HEK293 (cell line): ENCODE data around the gene GRID2.

Source experiments
- CTCF ChIA-PET: fragments of 350-600 bp; formaldehyde crosslinking; extraction: SDS; loops from one replicate; lab custom pipeline; 2021; ENCODE audit warnings: antibody characterized with exemption; lab: Yijun Ruan, JAX
- POLR2A ChIA-PET: fragments of 300-600 bp; formaldehyde crosslinking; extraction: SDS; loops from one replicate; lab custom pipeline; 2020; ENCODE audit warnings: antibody characterized with exemption, inconsistent platforms; lab: Yijun Ruan, JAX
- H3K27ac ChIP-seq: fragments of 200-500 bp; sonication (Bioruptor generic); 2 replicates; pipeline ENCODE4 v1.5.1; 2014; ENCODE audit warnings: low read depth, low read length, control low read depth, inconsistent platforms; ENCODE audit errors: extremely low read depth
- H3K36me3 ChIP-seq, 2 experiments: fragments of 200-500 bp in 1 of 2; sonication (Bioruptor generic) in 1 of 2; 1 replicate in 1 of 2; 2 replicates in 1 of 2; pipeline ENCODE4 v1.5.1; 2014 to 2017; ENCODE audit warnings: inconsistent platforms in 2 of 2, low read length in 2 of 2; ENCODE audit not compliant: control insufficient read depth in 2 of 2, insufficient read depth in 1 of 2
- H3K4me1 ChIP-seq: fragments of 200-500 bp; sonication (Bioruptor generic); 2 replicates; pipeline ENCODE4 v1.5.1; 2014; ENCODE audit warnings: mild to moderate bottlenecking, low read length, inconsistent platforms; ENCODE audit not compliant: control insufficient read depth, insufficient read depth
- H3K4me3 ChIP-seq: 2 replicates; pipeline ENCODE4 v1.5.1; 2011; ENCODE audit warnings: low read depth, mild to moderate bottlenecking, control low read depth, low read length, moderate library complexity
- H3K9me3 ChIP-seq: fragments of 200-500 bp; sonication (Bioruptor generic); 2 replicates; pipeline ENCODE4 v1.5.1; 2014; ENCODE audit warnings: low read depth, low read length, inconsistent platforms; ENCODE audit not compliant: control insufficient read depth, insufficient read depth
- EGR2 ChIP-seq: fragments of 450-650 bp; formaldehyde crosslinking; IDR thresholded peaks from 2 replicates; pipeline ENCODE4 v1.5.1; 2016; ENCODE audit warnings: low read depth, missing biosample characterization, missing genetic modification characterization
- HOXC10 ChIP-seq: sonication (generic); formaldehyde crosslinking; IDR thresholded peaks from 2 replicates; pipeline ENCODE4 v1.8.1; 2023; ENCODE audit warnings: mild to moderate bottlenecking, missing genetic modification reagents
- KLF8 ChIP-seq: fragments of 450-650 bp; formaldehyde crosslinking; IDR thresholded peaks from 2 replicates; pipeline ENCODE4 v1.5.1; 2016; ENCODE audit warnings: missing biosample characterization, missing genetic modification characterization
- RBAK ChIP-seq: fragments of 450-650 bp; formaldehyde crosslinking; IDR thresholded peaks from 2 replicates; pipeline ENCODE4 v1.5.1; 2016; ENCODE audit warnings: missing biosample characterization, missing genetic modification characterization
- YY2 ChIP-seq: fragments of 450-650 bp; formaldehyde crosslinking; IDR thresholded peaks from 2 replicates; pipeline ENCODE4 v1.5.1; 2016; ENCODE audit warnings: missing biosample characterization, missing genetic modification characterization
- ZBTB7A ChIP-seq: fragments of 450-650 bp; formaldehyde crosslinking; IDR thresholded peaks from 2 replicates; pipeline ENCODE4 v1.5.1; 2016; ENCODE audit warnings: low read depth, missing biosample characterization, missing genetic modification characterization
- ZFP3 ChIP-seq: fragments of 450-650 bp; formaldehyde crosslinking; IDR thresholded peaks from 2 replicates; pipeline ENCODE4 v1.5.1; 2016; ENCODE audit warnings: low read depth, missing biosample characterization, missing genetic modification characterization
- ZNF155 ChIP-seq: fragments of 450-650 bp; formaldehyde crosslinking; IDR thresholded peaks from 2 replicates; pipeline ENCODE4 v1.5.1; 2016; ENCODE audit warnings: missing biosample characterization, missing genetic modification characterization
- ZNF16 ChIP-seq: fragments of 450-650 bp; formaldehyde crosslinking; IDR thresholded peaks from 2 replicates; pipeline ENCODE4 v1.5.1; 2016; ENCODE audit warnings: low read depth, missing biosample characterization, missing genetic modification characterization
- ZNF211 ChIP-seq: fragments of 450-650 bp; formaldehyde crosslinking; IDR thresholded peaks from 2 replicates; pipeline ENCODE4 v1.5.1; 2016; ENCODE audit warnings: low read depth, missing biosample characterization, missing genetic modification characterization
- ZNF221 ChIP-seq: fragments of 450-650 bp; formaldehyde crosslinking; IDR thresholded peaks from 2 replicates; pipeline ENCODE4 v1.5.1; 2017; ENCODE audit warnings: missing biosample characterization, missing genetic modification characterization, borderline replicate concordance
- ZNF311 ChIP-seq: fragments of 450-650 bp; formaldehyde crosslinking; IDR thresholded peaks from 2 replicates; pipeline ENCODE4 v1.5.1; 2017; ENCODE audit warnings: missing biosample characterization, missing genetic modification characterization, borderline replicate concordance
- ZNF335 ChIP-seq: fragments of 450-650 bp; formaldehyde crosslinking; conservative IDR thresholded peaks from 2 replicates; pipeline ENCODE4 v1.5.1; 2016; ENCODE audit warnings: missing biosample characterization, missing genetic modification characterization
- ZNF391 ChIP-seq: fragments of 450-650 bp; formaldehyde crosslinking; IDR thresholded peaks from 2 replicates; pipeline ENCODE4 v1.5.1; 2016; ENCODE audit warnings: low read depth, missing biosample characterization, missing genetic modification characterization, borderline replicate concordance
- ZNF514 ChIP-seq: fragments of 450-650 bp; formaldehyde crosslinking; IDR thresholded peaks from 2 replicates; pipeline ENCODE4 v1.5.1; 2016; ENCODE audit warnings: missing biosample characterization, missing genetic modification characterization
- ZNF560 ChIP-seq: fragments of 450-650 bp; formaldehyde crosslinking; IDR thresholded peaks from 2 replicates; pipeline ENCODE4 v1.5.1; 2017; ENCODE audit warnings: missing biosample characterization, missing genetic modification characterization, borderline replicate concordance
- ZNF610 ChIP-seq: fragments of 450-650 bp; formaldehyde crosslinking; IDR thresholded peaks from 2 replicates; pipeline ENCODE4 v1.5.1; 2016; ENCODE audit warnings: missing biosample characterization, missing genetic modification characterization, borderline replicate concordance
- ZNF654 ChIP-seq: fragments of 450-650 bp; formaldehyde crosslinking; IDR thresholded peaks from 2 replicates; pipeline ENCODE4 v1.5.1; 2016; ENCODE audit warnings: low read depth, missing biosample characterization, missing genetic modification characterization
- ZNF658 ChIP-seq: fragments of 450-650 bp; formaldehyde crosslinking; IDR thresholded peaks from 2 replicates; pipeline ENCODE4; 2016; ENCODE audit warnings: missing biosample characterization, missing genetic modification characterization
- ZNF670 ChIP-seq: fragments of 450-650 bp; formaldehyde crosslinking; IDR thresholded peaks from 2 replicates; pipeline ENCODE4 v1.5.1; 2016; ENCODE audit warnings: missing biosample characterization, missing genetic modification characterization, low read depth
- ZNF707 ChIP-seq: fragments of 450-650 bp; formaldehyde crosslinking; IDR thresholded peaks from 2 replicates; pipeline ENCODE4 v1.5.1; 2016; ENCODE audit warnings: missing biosample characterization, missing genetic modification characterization
- ZNF768 ChIP-seq: fragments of 450-650 bp; formaldehyde crosslinking; IDR thresholded peaks from 2 replicates; pipeline ENCODE4 v1.5.1; 2018; ENCODE audit warnings: missing biosample characterization, mild to moderate bottlenecking, missing genetic modification characterization
- ZNF776 ChIP-seq: fragments of 450-650 bp; formaldehyde crosslinking; IDR thresholded peaks from 2 replicates; pipeline ENCODE4 v1.5.0; 2017; ENCODE audit warnings: missing biosample characterization, missing genetic modification characterization, borderline replicate concordance
- ZNF792 ChIP-seq: fragments of 450-650 bp; formaldehyde crosslinking; IDR thresholded peaks from 2 replicates; pipeline ENCODE4 v1.5.1; 2016; ENCODE audit warnings: missing biosample characterization, missing genetic modification characterization
- TF ChIP-seq, protein P1 (sequence below): fragments of 450-650 bp; formaldehyde crosslinking; IDR thresholded peaks from 2 replicates; pipeline ENCODE4 v1.5.1; 2016; ENCODE audit warnings: missing biosample characterization, missing genetic modification characterization
- TF ChIP-seq, protein P2 (sequence below): fragments of 450-650 bp; formaldehyde crosslinking; conservative IDR thresholded peaks from 2 replicates; pipeline ENCODE4 v1.5.1; 2016; ENCODE audit warnings: low read depth, missing biosample characterization, missing genetic modification characterization
- TF ChIP-seq, protein P3 (sequence below): fragments of 450-650 bp; formaldehyde crosslinking; IDR thresholded peaks from 2 replicates; pipeline ENCODE4 v1.5.1; 2016; ENCODE audit warnings: missing biosample characterization, missing genetic modification characterization
- TF ChIP-seq, protein P4 (sequence below): fragments of 450-650 bp; formaldehyde crosslinking; IDR thresholded peaks from 2 replicates; pipeline ENCODE4 v1.5.1; 2016; ENCODE audit warnings: missing biosample characterization, missing genetic modification characterization

Gene GRID2

DNA sequence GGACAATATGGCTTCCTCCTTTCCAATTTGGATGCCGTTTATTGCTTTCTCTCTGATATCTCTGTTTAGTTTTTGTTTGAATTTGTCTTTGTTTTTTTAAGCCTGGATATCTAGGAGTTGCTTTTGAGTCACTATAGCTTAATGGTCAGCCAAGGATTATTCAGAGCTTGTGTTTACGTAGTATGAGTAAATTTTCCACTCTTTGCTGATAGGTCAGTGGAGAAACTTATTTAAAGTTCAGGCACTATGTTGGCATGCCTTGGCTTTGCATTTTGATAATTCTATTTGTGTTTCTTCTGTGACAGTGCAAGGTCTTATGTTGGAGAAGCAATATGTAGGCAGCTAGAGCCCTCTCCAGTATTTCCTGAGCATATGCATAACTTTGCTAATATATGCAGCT, 315.2 kb downstream of the GRID2 start (continued):
- TF ChIP-seq YY2 (tag by site-specific recombination) (no peak), KLF8 (tag by site-specific recombination) (no peak), HOXC10 (no peak), EGR2 (tag by site-specific recombination) (no peak), ZBTB7A (tag by site-specific recombination) (no peak), ZNF670 (tag by site-specific recombination) (no peak), ZNF221 (tag by site-specific recombination) (no peak), ZNF776 (no peak), ZNF768 (tag by site-specific recombination) (no peak)
- TF ChIP-seq, protein P1, sequence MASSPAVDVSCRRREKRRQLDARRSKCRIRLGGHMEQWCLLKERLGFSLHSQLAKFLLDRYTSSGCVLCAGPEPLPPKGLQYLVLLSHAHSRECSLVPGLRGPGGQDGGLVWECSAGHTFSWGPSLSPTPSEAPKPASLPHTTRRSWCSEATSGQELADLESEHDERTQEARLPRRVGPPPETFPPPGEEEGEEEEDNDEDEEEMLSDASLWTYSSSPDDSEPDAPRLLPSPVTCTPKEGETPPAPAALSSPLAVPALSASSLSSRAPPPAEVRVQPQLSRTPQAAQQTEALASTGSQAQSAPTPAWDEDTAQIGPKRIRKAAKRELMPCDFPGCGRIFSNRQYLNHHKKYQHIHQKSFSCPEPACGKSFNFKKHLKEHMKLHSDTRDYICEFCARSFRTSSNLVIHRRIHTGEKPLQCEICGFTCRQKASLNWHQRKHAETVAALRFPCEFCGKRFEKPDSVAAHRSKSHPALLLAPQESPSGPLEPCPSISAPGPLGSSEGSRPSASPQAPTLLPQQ (tag by site-specific recombination), result no peak

DNA sequence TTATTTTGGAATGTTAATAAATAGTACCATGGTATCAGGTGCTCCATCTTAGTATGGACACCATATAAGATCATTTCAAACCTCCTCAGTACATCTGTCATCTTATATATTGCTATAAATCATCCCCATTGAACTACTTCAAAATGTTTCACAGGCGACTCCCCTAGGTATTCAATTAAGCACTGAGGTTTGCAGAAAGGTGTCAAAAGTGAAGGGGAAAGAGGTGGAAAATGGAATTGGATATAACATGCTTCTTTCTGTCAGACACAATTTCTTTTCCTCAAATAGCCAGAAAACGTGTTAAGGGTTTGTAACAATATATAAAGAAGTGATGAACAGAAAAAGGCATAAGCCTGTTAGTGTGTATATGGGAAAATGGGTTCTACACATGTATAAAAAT, 325.5 kb downstream of the GRID2 start:
- no peaks in the 10 kb centered on the region for H3K9me3 ChIP-seq
- TF ChIP-seq ZNF560 (tag by site-specific recombination) (no peak), ZNF211 (tag by site-specific recombination) (no peak), ZNF658 (no peak), ZNF707 (tag by site-specific recombination) (no peak)
- TF ChIP-seq, all 188 proteins: peak for 0
- H3K4me3 ChIP-seq, result no peak overlapping the region
- H3K36me3 ChIP-seq, result no peaks in the 10 kb centered on the region
- no peaks in the 10 kb centered on the region for H3K4me1 ChIP-seq
- POLR2A ChIA-PET, result no interaction called here
- CTCF ChIA-PET, result no interaction called here
- H3K27ac ChIP-seq, result no peak overlapping the region

DNA sequence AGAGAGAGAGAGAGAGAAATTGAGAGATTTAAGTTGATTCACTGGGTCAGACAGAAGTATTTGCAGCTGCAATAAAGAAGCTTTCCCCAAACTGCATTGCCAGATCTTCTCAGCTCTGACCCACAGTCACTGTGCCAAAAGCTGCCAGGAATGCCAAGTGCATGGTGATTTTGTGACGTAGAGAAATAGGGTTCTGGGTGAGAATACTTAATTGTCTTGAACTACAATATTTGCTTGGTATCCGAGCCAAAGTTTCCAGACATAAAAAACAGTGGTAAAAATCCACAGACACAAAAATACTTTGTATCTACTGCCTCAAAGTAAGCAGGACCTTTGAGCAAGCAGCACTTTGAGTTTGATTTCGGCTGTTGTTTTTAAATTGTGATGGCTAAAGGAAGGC, 331.1 kb downstream of the GRID2 start:
- no peaks in the 10 kb centered on the region for H3K4me1 ChIP-seq
- no peak overlapping the region for H3K27ac ChIP-seq
- CTCF ChIA-PET, result no interaction called here
- no peak overlapping the region for H3K4me3 ChIP-seq
- no peaks in the 10 kb centered on the region for H3K36me3 ChIP-seq
- H3K9me3 ChIP-seq, result no peaks in the 10 kb centered on the region
- POLR2A ChIA-PET, result no interaction called here
- TF ChIP-seq ZNF16, result no peak
- no peak for TF ChIP-seq ZNF391 (tag by site-specific recombination)
- no peak for TF ChIP-seq RBAK (tag by site-specific recombination)
- no peak for TF ChIP-seq ZNF514 (tag by site-specific recombination)
- TF ChIP-seq, protein P2, sequence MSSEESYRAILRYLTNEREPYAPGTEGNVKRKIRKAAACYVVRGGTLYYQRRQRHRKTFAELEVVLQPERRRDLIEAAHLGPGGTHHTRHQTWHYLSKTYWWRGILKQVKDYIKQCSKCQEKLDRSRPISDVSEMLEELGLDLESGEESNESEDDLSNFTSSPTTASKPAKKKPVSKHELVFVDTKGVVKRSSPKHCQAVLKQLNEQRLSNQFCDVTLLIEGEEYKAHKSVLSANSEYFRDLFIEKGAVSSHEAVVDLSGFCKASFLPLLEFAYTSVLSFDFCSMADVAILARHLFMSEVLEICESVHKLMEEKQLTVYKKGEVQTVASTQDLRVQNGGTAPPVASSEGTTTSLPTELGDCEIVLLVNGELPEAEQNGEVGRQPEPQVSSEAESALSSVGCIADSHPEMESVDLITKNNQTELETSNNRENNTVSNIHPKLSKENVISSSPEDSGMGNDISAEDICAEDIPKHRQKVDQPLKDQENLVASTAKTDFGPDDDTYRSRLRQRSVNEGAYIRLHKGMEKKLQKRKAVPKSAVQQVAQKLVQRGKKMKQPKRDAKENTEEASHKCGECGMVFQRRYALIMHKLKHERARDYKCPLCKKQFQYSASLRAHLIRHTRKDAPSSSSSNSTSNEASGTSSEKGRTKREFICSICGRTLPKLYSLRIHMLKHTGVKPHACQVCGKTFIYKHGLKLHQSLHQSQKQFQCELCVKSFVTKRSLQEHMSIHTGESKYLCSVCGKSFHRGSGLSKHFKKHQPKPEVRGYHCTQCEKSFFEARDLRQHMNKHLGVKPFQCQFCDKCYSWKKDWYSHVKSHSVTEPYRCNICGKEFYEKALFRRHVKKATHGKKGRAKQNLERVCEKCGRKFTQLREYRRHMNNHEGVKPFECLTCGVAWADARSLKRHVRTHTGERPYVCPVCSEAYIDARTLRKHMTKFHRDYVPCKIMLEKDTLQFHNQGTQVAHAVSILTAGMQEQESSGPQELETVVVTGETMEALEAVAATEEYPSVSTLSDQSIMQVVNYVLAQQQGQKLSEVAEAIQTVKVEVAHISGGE, result no peak
- no peak for TF ChIP-seq ZNF155 (tag by site-specific recombination)
- TF ChIP-seq, protein P3, sequence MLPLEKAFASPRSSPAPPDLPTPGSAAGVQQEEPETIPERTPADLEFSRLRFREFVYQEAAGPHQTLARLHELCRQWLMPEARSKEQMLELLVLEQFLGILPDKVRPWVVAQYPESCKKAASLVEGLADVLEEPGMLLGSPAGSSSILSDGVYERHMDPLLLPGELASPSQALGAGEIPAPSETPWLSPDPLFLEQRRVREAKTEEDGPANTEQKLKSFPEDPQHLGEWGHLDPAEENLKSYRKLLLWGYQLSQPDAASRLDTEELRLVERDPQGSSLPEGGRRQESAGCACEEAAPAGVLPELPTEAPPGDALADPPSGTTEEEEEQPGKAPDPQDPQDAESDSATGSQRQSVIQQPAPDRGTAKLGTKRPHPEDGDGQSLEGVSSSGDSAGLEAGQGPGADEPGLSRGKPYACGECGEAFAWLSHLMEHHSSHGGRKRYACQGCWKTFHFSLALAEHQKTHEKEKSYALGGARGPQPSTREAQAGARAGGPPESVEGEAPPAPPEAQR (tag by site-specific recombination), result no peak
- TF ChIP-seq ZNF335 (tag by site-specific recombination), result no peak
- TF ChIP-seq ZNF610, result no peak
- TF ChIP-seq, protein P4, sequence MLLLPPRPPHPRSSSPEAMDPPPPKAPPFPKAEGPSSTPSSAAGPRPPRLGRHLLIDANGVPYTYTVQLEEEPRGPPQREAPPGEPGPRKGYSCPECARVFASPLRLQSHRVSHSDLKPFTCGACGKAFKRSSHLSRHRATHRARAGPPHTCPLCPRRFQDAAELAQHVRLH, result no peak
- no peak for TF ChIP-seq ZNF654 (tag by site-specific recombination)
- no peak for TF ChIP-seq ZNF311 (tag by site-specific recombination)
- no peak for TF ChIP-seq ZFP3 (tag by site-specific recombination)
- TF ChIP-seq ZNF707 (tag by site-specific recombination), result no peak
- no peak for TF ChIP-seq ZNF792
